ENCODE measurements around the gene CSF3. TPM values are rescaled to one million over a fixed set of nuclear protein-coding genes. Genes with fewer than 3 reads are reported as not detected.

CSF3 gene
- total RNA-seq, 1 experiment from 2014 or later = 4.0 TPM

DNA sequence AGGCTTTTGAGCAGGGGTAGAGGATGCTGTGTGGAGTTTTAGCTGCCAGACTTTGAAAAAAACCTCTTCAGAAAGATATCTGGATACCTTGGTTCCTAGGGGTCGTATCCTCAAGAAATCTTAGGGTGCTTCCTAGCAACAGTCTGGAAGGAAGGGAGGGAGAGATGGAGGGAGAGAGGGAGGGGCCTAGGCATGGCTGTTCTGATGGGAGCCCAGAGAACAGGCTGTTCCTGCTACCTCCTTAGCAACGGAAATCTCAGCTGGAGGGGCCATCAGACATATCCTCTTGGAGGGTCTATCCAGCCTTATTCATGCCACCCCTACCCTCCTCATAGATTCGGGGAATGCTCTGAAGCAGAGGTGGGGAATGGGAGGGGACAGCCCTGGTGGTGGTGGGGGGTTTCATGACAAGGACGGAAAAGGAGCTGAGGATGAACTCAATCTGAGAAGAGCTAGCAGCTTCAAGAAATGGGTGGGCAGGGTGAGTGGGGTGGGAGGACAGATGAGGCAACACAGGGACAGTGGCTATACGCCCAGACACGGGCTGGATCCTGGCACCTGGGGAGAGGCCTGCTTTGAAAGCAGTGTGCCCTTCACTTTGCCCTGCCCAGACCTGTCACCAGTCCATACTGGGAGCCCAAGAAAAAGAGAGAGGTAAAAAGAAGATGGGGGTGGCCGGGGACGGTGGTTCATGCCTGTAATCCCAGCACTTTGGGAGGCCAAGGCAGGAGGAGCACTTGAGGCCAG lies 44.7 kb downstream of the CSF3 start:
- Histone ChIP-seq H3K9me2 (replicated peaks; ENCODE audit: low read length) (no peaks in the 10 kb centered on the region), H3K79me2 (ENCODE audit: low read length) (no peaks in the 10 kb centered on the region), H3K27ac (ENCODE audit: low read length) (no peak overlapping the region), H3K4me3 (ENCODE audit: low read length) (no peak overlapping the region), H3K9me3 (ENCODE audit: low read length) (no peaks in the 10 kb centered on the region), H2AFZ (ENCODE audit: low read length) (no peak overlapping the region), H3K27me3 (ENCODE audit: low read length) (no peaks in the 10 kb centered on the region), H4K20me1 (ENCODE audit: low read length) (no peaks in the 10 kb centered on the region), H3K4me1 (ENCODE audit: insufficient read depth, low read length) (peaks cover 5% of the 10 kb centered on the region; the same call in 1 of the 2 replicates), H3K4me2 (ENCODE audit: low read length) (no peak overlapping the region), H3K9ac (ENCODE audit: low read length) (no peak overlapping the region), H3K36me3 (ENCODE audit: low read depth, low read length) (no peaks in the 10 kb centered on the region), H3F3A (ENCODE audit: low read length, unreplicated experiment) (no peaks in the 10 kb centered on the region)
- no peak for TF ChIP-seq EZH2 (IDR thresholded peaks at IDR 0.05; ENCODE audit: low read length, unreplicated experiment)
- TF ChIP-seq EZH2phosphoT487 (IDR thresholded peaks at IDR 0.05; ENCODE audit: borderline replicate concordance, low read length) = no peak
- TF ChIP-seq CTCF (conservative IDR thresholded peaks at IDR 0.05; ENCODE audit: low read depth, low read length) = no peak
- POLR2A ChIA-PET (ENCODE audit: unreplicated experiment) = no interaction called here
- CTCF ChIA-PET = interaction anchor here (0.6 kb wide), 1 partner anchor 51 kb away, joined by 10 read pairs; no protein-coding TSS in a partner anchor
- no peak for DNase-seq
- no peak for ATAC-seq
- BruUV-seq (replicated peaks) = no TSS peak
- intact Hi-C loops (cut with micrococcal nuclease) = no loop called here

DNA sequence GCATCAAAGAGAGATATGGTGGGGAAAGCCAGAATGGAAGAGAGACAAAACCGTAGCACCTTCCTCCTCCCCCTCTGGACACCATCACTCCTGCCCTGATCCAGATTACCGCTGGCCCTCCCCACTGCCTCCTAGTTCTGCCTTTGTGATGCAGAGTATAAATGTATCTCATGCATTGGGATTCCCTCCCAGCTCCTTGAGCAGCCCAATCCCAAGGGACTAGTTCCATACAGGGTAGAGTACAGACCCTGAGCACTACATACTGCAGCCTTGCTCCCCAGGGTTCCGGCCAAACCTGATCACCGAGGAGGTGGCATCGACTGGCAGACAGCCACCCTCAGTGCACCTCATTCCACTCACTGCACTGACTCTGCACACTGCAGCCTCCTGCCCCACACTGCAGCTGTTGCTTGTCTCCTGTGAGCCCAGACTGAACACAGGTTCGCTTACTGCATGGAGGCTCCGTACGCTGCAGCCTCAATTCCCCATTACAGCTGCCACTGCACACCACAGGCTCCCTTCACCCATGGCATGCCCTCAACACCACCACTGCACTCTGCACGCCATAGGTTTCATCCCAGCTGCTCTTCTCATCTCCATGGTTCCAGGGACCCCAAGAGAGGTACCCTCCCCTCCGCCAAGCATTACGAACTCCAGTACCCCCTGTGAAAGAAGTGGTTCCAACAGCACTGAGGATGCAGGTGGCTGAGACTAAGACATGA lies 45.8 kb downstream of the CSF3 start:
- ChIA-PET POLR2A (ENCODE audit: unreplicated experiment) (no interaction called here), CTCF (no interaction called here)
- no peak for ATAC-seq

More for the DNA sequence above, 45.8 kb downstream of the CSF3 start:
- Histone ChIP-seq H3K27me3 (ENCODE audit: low read length) (no peaks in the 10 kb centered on the region), H3K9ac (ENCODE audit: low read length) (no peak overlapping the region), H3K4me1 (ENCODE audit: insufficient read depth, low read length) (peaks cover 5% of the 10 kb centered on the region; the same call in 1 of the 2 replicates), H3F3A (ENCODE audit: low read length, unreplicated experiment) (no peaks in the 10 kb centered on the region), H4K20me1 (ENCODE audit: low read length) (no peaks in the 10 kb centered on the region), H3K27ac (ENCODE audit: low read length) (no peak overlapping the region), H3K79me2 (ENCODE audit: low read length) (no peaks in the 10 kb centered on the region), H3K36me3 (ENCODE audit: low read depth, low read length) (no peaks in the 10 kb centered on the region), H3K9me3 (ENCODE audit: low read length) (no peaks in the 10 kb centered on the region), H3K4me2 (ENCODE audit: low read length) (no peak overlapping the region), H3K4me3 (ENCODE audit: low read length) (no peak overlapping the region), H2AFZ (ENCODE audit: low read length) (no peak overlapping the region), H3K9me2 (replicated peaks; ENCODE audit: low read length) (no peaks in the 10 kb centered on the region)
- TF ChIP-seq EZH2phosphoT487 (IDR thresholded peaks at IDR 0.05; ENCODE audit: borderline replicate concordance, low read length) (no peak), EZH2 (IDR thresholded peaks at IDR 0.05; ENCODE audit: low read length, unreplicated experiment) (no peak), CTCF (conservative IDR thresholded peaks at IDR 0.05; ENCODE audit: low read depth, low read length) (no peak)
- intact Hi-C loops (cut with micrococcal nuclease) = no loop called here
- no TSS peak for BruUV-seq (replicated peaks)
- DNase-seq = no peak

Measured in PC-3 (cell line).